ENCODE data around the gene C2.
A peak's percentile ranks its signal among the peaks of the same experiment; 100 is the strongest.
"Not testable (repeated sequence)": the region's sequence is repeated elsewhere in the genome, so short reads cannot be mapped to it uniquely, and the experiment has no call there.

C2 gene

GRCh38 chr6:31930962-31931361 is 3.4 kb downstream of the C2 start:
- no peak for DNase-seq

- not testable (repeated sequence) for DNase-seq
These were observed 4.6 kb downstream of the C2 start for GRCh38 chr6:31932137-31932536.

GRCh38 chr6:31933537-31933936 is 6.0 kb downstream of the C2 start:
- no peak for DNase-seq

GRCh38 chr6:31935021-31935420 is 7.5 kb downstream of the C2 start:
- no peak for DNase-seq

- DNase-seq, result no peak
These were observed 8.3 kb downstream of the C2 start for GRCh38 chr6:31935823-31936222.

GRCh38 chr6:31940256-31940664 is 12.7 kb downstream of the C2 start:
- DNase-seq, result no peak

GRCh38 chr6:31943742-31944141 is 16.2 kb downstream of the C2 start:
- DNase-seq, result no peak

- DNase-seq, result no peak
These were observed 17.6 kb downstream of the C2 start for GRCh38 chr6:31945154-31945506.

- no peak for DNase-seq
These were observed 18.2 kb downstream of the C2 start, which contains the start of gene CFB for GRCh38 chr6:31945507-31946369. TSS of gene CFB (plus strand) at chr6:31946095. CDS start at chr6:31946222, 127 bp downstream.

GRCh38 chr6:31946370-31946885 is 18.9 kb downstream of the C2 start:
- DNase-seq, result no peak

GRCh38 chr6:31947070-31947675 is 19.7 kb downstream of the C2 start:
- no peak for DNase-seq

GRCh38 chr6:31947864-31948263 is 20.3 kb downstream of the C2 start:
- DNase-seq, result no peak

GRCh38 chr6:31948306-31948705 is 20.8 kb downstream of the C2 start:
- DNase-seq, result no peak

GRCh38 chr6:31948753-31949413 is 21.4 kb downstream of the C2 start:
- no peak for DNase-seq

- DNase-seq, result no peak
These were observed 22.5 kb downstream of the C2 start for GRCh38 chr6:31949926-31950548.

- no peak for DNase-seq
These were observed 24.8 kb downstream of the C2 start for GRCh38 chr6:31952140-31952805.

GRCh38 chr6:31952890-31953289 is 25.4 kb downstream of the C2 start:
- no peak for DNase-seq

GRCh38 chr6:31954511-31954910 is 27.0 kb downstream of the C2 start:
- DNase-seq, result no peak

GRCh38 chr6:31956796-31957195 is 29.3 kb downstream of the C2 start:
- no peak for DNase-seq

GRCh38 chr6:31958412-31958740 is 30.9 kb downstream of the C2 start:
- DNase-seq, result no peak

- peak; percentile 85 for DNase-seq
These were observed 31.5 kb downstream of the C2 start, which contains the start of the genes NELFE and SKIC2 for GRCh38 chr6:31958741-31959739. TSS of gene NELFE (minus strand) at chr6:31958971. CDS start at chr6:31958446, 525 bp downstream. TSS of gene SKIC2 (plus strand) at chr6:31959175. CDS start at chr6:31959193, 18 bp downstream.

Measured in SHP77 treated with DMSO at 0.1 percent for 48 hours (cell line).